Thoracic aorta (tissue), 2 donors: ENCODE data around the gene ROBO1. TPM values are rescaled to one million over a fixed set of nuclear protein-coding genes. Genes with fewer than 3 reads are reported as not detected.

Experiments used
- ATAC-seq: fragments of 150-250 bp; one replicate; pipeline ENCODE4 v1.8.0; 2017; ENCODE audit warnings: low read depth; ENCODE audit not compliant: insufficient number of reproducible peaks, low FRiP score
- DNase-seq: peaks from one replicate; pipeline ENCODE4 v3.0.0-alpha.2; 2020; ENCODE audit warnings: low spot score
- H3K27ac ChIP-seq, 2 donors: fragments of 200-600 bp; sonication (generic); 1 replicate in 1 of 2; 2 replicates in 1 of 2; pipeline ENCODE4 v1.5.1; 2016; ENCODE audit warnings: mild to moderate bottlenecking in 2 of 2, moderate library complexity in 2 of 2
- H3K27me3 ChIP-seq: fragments of 200-600 bp; sonication (generic); replicated peaks from 2 replicates; pipeline ENCODE4 v1.6.0; 2016; ENCODE audit warnings: mild to moderate bottlenecking; ENCODE audit not compliant: insufficient read depth
- H3K36me3 ChIP-seq: fragments of 200-600 bp; sonication (generic); one replicate; pipeline ENCODE4 v1.5.1; 2016
- H3K4me1 ChIP-seq, 2 donors: fragments of 200-600 bp; sonication (generic); 1 replicate in 1 of 2; 2 replicates in 1 of 2; pipeline versions ENCODE4 v1.5.1 to v1.6.0; 2016; ENCODE audit warnings: low read depth in 2 of 2, mild to moderate bottlenecking in 1 of 2; ENCODE audit not compliant: control insufficient read depth in 1 of 2
- H3K4me3 ChIP-seq: fragments of 200-600 bp; sonication (generic); 2 replicates; pipeline ENCODE4 v1.5.1; 2016; ENCODE audit warnings: mild to moderate bottlenecking
- H3K9me3 ChIP-seq: fragments of 200-600 bp; sonication (generic); 2 replicates; pipeline ENCODE4 v1.5.1; 2016
- total RNA-seq, 2 donors: library from RNA; depleted of rRNA; stranded (reverse); fragments of >200 nt; gene quantifications; one replicate each; pipeline versions ENCODE4 v1.1.0 to v1.2.3, GENCODE V29; 2016
- TF ChIP-seq, protein P1 (sequence below): fragments of 200-600 bp; sonication (generic); IDR thresholded peaks from one replicate; pipeline ENCODE4 v1.5.1; 2019; ENCODE audit warnings: antibody characterized with exemption

ROBO1 gene
- total RNA-seq, 2 donors from 2014 or later: 13.3 to 24.4 TPM

DNA sequence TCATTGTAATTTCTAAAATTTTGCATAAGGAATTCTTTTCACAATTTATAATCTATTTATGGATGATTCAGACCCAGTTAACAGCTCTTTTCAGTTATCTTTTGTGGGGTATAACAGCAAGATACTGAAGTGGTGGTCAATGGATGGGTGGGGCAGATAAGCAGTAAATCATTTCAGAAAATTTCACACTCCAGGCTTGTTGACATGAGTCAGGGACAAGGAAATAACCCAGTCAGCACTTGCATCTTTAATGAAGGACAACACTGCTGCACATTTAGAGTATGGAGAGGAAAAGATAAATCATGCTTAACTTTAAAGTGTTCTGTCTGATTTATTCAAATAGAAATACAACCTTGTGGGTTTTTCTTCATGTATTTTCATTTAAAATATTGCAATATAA lies 181.6 kb downstream of the ROBO1 start:
- H3K27me3 ChIP-seq: no peaks in the 10 kb centered on the region
- no peak overlapping the region for H3K4me3 ChIP-seq
- TF ChIP-seq, protein P1, sequence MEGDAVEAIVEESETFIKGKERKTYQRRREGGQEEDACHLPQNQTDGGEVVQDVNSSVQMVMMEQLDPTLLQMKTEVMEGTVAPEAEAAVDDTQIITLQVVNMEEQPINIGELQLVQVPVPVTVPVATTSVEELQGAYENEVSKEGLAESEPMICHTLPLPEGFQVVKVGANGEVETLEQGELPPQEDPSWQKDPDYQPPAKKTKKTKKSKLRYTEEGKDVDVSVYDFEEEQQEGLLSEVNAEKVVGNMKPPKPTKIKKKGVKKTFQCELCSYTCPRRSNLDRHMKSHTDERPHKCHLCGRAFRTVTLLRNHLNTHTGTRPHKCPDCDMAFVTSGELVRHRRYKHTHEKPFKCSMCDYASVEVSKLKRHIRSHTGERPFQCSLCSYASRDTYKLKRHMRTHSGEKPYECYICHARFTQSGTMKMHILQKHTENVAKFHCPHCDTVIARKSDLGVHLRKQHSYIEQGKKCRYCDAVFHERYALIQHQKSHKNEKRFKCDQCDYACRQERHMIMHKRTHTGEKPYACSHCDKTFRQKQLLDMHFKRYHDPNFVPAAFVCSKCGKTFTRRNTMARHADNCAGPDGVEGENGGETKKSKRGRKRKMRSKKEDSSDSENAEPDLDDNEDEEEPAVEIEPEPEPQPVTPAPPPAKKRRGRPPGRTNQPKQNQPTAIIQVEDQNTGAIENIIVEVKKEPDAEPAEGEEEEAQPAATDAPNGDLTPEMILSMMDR: no peak
- DNase-seq (no peak), ATAC-seq (no peak)
- no peaks in the 10 kb centered on the region for H3K9me3 ChIP-seq
- no peaks in the 10 kb centered on the region for H3K36me3 ChIP-seq
- H3K4me1 ChIP-seq: no peaks in the 10 kb centered on the region
- H3K27ac ChIP-seq: no peak overlapping the region

DNA sequence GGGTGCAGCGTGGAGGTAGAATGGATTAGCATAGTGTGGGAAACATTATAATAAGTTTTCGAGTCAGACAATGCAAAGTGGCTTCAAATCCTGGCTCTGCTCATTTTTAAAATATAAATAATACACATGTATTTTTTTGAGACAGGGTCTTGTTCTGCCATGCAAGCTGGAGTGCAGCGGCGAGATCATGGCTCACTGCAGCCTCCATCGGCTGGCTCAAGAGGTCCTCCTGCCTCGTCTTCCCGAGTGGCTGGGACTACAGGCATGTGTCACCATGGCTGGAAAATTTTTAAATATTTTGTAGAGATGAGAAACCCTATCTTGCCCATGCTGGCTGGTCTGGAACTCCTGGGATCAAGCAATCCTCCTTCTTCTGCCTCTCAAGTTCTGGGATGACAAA lies 194.9 kb downstream of the ROBO1 start:
- Histone ChIP-seq H3K4me3 (no peak overlapping the region), H3K27me3 (no peaks in the 10 kb centered on the region), H3K4me1 (no peaks in the 10 kb centered on the region), H3K9me3 (no peaks in the 10 kb centered on the region), H3K27ac (no peak overlapping the region), H3K36me3 (no peaks in the 10 kb centered on the region)
- ATAC-seq (no peak), DNase-seq (no peak)
- TF ChIP-seq, protein P1: no peak

DNA sequence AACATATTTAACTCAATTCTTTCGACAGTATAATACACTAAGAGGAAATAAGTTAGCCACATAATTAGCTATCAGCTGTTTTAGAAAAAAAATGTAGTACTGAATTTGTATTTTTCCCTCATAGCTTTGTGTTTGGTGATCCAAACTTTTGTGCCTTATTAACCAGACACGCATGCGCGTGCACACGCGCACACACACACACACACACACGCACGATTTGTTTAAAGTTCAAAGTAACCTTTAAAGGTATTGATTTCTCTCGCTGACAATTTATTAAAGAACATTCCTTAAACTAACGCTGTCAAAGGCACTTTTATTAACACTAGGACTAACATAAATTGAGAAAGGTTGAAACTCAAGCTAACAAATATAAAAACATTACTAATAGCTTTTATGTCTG lies 198.9 kb downstream of the ROBO1 start:
- Histone ChIP-seq H3K9me3 (no peaks in the 10 kb centered on the region), H3K27ac (no peak overlapping the region), H3K4me3 (no peak overlapping the region), H3K36me3 (no peaks in the 10 kb centered on the region), H3K27me3 (no peaks in the 10 kb centered on the region), H3K4me1 (no peaks in the 10 kb centered on the region)
- ATAC-seq: no peak
- TF ChIP-seq, protein P1: no peak
- DNase-seq: no peak

DNA sequence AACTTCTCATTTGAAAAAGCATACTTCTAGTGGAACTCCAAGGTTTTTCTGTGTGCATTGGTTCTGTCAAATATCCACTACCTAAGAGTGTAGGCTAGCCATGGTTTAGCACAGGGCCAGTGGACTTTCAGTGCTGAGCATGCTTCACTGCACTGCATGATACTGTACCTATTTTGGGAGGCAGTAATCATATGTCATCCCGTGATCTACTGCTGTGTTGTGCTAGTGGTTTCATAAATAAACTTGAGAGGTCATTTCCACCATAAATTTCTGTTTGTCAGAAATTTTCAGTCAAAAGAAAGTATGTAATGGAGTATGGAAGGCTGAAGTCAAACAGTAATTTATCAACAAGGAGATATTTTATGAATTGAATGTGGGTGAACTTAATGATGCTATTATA lies 203.6 kb downstream of the ROBO1 start:
- no peak for ATAC-seq

DNA sequence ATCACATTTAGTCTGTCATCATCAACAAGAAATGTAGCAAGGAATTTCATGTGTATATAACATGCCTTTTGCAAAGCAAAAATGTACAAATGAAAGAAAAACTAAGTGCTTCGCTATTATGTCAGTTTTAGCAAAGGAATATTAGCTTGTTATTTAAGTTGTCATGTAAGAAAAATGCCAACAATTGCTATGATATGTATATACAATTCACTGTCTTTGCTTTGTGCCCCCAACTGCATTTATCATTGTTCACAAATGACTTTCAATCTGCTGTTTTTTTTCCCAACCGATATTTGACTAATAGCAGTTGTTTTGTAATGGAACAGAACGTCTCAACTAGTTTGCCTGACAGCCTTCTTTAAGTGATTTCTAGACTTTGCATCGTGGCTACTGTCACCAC lies 207.1 kb downstream of the ROBO1 start:
- no peaks in the 10 kb centered on the region for H3K4me1 ChIP-seq
- ATAC-seq (no peak), DNase-seq (no peak)
- no peaks in the 10 kb centered on the region for H3K27me3 ChIP-seq
- no peaks in the 10 kb centered on the region for H3K9me3 ChIP-seq
- TF ChIP-seq, protein P1: no peak
- no peak overlapping the region for H3K4me3 ChIP-seq
- no peaks in the 10 kb centered on the region for H3K36me3 ChIP-seq
- H3K27ac ChIP-seq: no peak overlapping the region

More for the DNA sequence above, 203.6 kb downstream of the ROBO1 start:
- Histone ChIP-seq H3K27me3 (no peaks in the 10 kb centered on the region), H3K4me3 (no peak overlapping the region), H3K4me1 (no peaks in the 10 kb centered on the region), H3K27ac (no peak overlapping the region), H3K36me3 (no peaks in the 10 kb centered on the region), H3K9me3 (no peaks in the 10 kb centered on the region)
- DNase-seq: no peak
- TF ChIP-seq, protein P1: no peak
